DMS79 treated with DMSO at 0.1 percent for 48 hours (cell line): ENCODE measurements around the gene CD33.
"Not testable (repeated sequence)": the region's sequence is repeated elsewhere in the genome, so short reads cannot be mapped to it uniquely, and the experiment has no call there.

Experiments
- DNase-seq: peaks from one replicate; lab custom pipeline; 2025; lab: John Stamatoyannopoulos, UW

Gene CD33

DNA sequence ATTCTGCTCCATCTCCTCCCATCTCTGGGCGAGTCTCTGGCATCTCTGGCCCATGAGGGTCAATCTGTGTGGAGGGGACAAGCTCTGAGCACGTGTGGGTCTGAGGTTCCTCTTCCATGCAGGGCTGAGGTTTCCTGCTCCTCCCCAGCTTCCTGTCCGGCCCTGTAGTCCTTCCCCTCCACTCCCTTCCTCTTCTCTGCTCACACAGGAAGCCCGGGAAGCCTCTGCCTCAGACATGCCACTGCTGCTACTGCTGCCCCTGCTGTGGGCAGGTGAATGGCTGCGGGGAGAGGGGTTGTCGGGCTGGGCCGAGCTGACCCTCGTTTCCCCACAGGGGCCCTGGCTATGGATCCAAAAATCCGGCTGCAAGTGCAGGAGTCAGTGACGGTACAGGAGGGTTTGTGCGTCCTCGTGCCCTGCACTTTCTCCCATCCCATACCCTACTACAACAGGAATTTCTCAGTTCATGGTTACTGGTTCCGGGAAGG, 14.0 kb upstream of the CD33 start:
- not testable (repeated sequence) for DNase-seq

DNA sequence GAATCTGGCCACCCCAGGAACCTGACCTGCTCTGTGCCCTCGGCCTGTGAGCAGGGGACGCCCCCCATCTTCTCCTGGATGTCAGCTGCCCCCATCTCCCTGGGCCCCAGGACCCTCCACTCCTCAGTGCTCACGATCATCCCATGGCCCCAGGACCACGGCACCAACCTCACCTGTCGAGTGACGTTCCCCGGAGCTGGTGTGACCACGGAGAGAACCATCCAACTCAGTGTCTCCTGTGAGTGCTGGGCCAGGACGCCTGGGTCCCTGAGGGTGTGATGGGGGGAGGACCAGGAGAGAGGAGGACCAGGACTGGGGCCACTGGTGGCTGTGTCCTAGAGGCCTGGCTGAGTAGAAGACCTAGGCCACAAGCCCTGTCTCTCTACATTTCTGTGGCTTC, 13.0 kb upstream of the CD33 start:
- no peak for DNase-seq

DNA sequence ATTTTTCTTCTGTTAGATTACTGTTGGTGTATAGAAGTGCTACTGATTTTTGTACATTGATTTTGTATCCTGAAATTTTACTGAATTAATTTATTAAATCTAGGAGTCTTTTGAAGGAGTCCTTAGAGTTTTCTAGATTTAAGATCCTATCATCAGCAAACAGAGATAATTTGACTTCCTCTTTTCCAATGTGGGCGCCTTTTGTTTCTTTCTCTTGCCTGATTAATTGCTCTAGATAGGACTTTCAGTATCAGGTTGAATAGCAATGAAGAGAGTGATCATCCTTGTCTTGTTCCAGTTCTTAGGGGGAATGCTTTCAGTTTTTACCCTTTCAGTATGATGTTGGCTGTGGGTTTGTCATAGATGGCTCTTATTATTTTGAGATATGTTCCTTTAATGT, 5.6 kb upstream of the CD33 start:
- DNase-seq = no peak

DNA sequence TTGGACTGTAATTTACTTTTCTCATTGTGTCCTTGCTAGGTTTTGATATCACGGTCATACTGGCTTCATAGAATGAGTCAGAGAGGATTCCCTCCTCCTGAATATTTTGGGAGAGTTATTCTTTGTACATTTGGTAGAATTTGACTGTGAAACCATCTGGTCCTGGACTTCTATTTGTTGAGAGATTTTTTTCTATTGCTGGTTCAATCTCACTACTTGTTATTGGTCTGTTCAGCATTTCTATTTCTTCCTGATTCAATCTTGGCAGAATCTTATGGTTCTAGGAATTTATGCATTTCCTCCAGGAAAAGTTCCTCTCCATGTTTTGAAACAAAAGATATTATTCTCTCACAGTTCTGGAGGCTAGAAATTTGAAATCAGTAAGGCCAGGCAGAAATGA, 4.9 kb upstream of the CD33 start:
- DNase-seq = no peak

DNA sequence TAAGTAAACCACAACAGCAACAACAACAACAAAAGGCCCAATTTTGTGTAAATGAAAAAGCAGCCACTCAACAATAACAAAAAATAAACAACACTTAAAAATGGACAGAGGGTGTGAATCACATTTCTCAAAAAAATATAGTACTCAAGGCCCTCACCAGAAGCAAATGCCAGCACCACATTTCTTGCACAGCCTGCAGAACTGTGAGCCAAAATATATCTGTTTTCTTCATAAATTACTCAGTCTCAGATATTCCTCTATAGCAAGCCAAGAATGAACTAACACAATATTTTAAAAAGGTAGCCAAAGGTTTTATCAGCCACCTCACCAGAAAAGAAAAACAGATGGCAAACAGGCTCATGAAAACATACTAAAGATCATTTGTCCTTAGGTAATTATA, 3.9 kb upstream of the CD33 start:
- DNase-seq = no peak

DNA sequence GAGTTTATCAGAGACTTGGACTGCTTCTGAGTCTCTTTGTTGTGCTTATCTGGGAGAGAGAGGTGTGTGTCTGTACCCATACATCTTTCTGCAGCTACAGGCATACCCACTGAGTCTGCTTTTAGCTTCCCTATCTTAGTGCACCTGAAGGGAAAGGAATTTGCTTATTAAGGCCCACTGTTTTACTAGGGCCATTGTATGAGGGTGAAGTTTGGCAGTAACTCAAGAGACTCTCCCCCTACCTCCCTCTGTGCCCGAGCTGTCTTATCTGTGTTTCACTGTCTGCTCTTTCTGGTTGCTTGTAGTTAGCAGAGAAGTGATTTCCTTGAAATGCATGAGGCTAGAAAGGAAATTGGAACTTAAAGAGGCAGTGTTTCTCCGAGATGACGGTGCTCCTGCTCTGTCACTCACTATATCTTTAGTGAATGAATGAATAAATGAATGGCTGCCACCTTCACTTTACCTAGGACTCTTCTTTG, 678 bp upstream of the CD33 start:
- DNase-seq = no peak

DNA sequence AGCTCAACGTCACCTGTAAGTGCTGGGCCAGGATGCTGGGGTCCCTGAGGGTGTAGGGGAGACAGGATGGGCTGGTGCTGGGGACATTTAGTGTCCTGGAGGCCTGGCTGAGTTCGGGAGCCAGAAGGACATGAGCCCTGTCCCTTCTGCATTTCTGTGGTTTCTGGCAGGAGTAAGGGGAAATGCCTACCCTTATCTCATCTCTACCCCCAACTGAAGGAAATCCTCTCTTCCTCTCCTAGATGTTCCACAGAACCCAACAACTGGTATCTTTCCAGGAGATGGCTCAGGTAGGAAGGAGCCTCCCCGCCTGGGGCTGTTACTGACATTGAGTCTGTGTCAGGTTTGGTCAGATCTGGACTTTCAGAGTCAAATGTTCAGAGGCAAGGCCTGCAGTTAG, 1.2 kb downstream of the CD33 start:
- DNase-seq = no peak

DNA sequence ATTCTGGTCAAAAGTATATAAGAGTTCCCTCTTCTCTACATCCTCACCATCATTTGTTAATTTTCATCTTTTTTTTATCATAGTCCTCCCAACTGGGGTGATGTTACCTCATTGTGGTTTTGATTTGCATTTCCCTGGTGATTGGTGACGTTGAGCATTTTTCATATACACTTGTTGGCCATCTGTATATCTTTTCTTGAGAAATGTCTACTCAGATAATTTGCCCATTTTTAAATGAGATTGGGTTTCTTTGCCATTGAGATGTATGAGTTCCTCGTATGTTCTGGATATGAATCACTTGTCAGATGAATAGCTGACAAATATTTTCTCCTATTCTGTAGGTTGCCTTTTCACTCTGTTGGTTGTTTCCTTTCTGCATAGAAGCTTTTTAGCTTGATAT, 2.4 kb downstream of the CD33 start:
- no peak for DNase-seq

DNA sequence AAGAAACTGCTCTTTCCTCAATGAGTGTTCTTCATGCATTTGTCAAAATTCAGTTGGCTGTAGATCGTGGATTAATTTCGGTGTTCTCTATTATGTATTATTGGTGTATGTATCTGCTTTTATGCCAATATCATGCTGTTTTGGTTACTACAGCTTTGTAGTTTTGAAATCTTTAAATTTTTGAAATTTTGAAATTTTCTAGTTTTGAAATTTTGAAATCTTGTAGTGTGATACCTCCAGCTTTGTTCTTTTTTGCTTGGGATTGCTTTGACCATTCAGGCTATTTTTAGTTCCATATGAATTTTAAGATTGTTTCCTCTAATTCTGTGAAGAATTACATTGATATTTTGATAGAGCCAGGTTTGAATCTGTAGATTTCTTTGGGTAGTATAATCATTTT, 3.1 kb downstream of the CD33 start:
- no peak for DNase-seq

DNA sequence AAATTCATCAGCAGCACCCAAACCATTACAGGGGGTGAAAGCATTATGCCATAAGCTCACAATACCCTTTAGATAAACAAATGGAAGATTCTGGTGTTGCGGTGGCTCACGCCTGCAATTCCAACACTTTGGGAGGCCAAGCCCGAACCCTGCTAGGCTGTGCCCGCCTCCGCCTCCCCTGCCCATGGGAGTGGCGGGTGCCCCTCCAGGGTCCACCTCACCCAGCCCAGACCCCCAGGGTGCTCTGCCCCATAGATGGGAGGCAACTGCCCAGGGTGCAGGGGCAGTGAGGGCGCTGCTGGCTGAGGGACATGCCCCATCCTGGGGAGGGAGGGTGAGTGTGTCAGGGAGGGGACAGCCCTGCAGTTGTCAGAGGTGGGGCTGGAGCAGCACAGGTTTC, 16.0 kb downstream of the CD33 start:
- DNase-seq = no peak

DNA sequence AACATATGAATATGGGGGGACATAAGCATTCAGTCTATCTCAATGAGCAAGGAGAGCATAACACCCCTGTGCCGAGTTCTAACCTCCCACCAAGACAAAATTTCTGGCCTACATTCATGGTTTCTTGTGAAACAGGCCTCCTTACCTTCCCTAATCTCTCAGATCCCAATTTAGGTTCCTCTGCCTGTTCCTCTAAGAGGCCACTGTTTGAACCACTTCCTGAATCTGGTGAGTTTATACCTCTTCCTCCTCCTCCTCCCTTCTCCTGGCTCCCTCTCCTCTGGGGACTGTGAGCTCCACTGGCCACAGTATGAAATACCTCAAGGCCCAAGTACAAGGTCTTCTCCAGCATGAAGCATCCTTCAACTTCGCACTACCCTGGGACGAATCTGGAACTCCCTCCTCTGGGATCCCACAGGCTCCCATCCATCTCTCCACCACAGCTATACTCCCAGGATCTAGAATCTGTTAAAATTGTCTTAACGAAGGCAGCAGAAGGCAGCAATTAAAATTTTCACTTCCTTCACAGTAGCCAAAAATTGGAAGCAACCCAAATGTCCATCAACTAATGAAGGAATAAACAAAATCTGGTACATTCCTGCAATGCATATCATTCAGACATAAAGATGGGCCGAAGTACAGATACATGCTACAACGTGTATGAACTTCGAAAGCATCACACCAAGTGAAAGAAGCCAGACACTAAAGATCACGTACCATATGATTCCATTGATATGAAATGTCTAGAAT, 18.2 kb downstream of the CD33 start:
- DNase-seq = no peak

DNA sequence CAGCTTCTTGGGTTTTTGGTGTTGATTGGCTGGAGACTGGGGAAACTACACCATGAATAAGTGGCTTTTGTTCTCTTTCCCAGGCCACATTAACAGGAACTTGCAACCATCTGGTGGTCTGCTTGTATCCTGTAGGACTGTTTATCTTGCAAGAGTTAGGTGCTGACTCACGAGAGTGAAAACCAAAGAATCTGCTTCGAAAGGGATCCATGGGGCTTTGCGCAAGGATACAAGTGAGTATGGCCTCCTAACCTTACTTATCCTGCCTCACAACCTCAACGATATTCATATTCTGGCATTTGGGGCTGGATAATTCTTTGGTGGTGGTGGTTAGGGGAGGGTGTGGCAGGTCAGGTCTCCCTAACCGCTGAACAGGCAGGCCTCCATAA, 21.3 kb downstream of the CD33 start:
- no peak for DNase-seq

DNA sequence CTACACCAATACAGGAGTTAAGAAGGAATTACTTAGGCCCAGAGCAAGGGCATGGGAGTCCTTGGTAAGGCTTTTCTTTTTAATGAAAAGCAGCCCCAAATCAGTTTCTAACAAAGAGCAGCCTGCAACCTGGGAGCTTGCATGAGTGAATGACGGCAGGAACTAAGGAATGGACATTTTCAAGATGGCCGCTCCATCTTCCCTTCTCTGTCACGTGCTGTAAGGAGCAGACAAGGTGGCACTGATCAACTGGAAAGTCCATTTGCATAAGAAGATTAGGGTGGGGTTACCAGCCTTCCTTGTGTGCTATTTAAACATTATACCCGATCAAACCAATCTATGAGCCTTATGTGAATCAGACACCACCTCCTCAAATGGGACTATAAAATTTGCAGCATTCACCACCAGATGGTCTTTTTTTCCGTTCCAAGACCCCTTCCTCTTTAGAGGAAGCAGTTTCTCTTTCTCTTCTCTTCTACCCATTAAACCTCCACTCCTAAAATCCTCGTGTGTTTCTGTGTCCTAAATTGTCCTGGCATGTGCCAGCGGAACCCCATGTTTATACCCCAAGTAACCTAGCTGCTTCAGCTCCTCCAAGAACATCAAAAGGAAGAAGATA, 23.2 kb downstream of the CD33 start:
- no peak for DNase-seq

DNA sequence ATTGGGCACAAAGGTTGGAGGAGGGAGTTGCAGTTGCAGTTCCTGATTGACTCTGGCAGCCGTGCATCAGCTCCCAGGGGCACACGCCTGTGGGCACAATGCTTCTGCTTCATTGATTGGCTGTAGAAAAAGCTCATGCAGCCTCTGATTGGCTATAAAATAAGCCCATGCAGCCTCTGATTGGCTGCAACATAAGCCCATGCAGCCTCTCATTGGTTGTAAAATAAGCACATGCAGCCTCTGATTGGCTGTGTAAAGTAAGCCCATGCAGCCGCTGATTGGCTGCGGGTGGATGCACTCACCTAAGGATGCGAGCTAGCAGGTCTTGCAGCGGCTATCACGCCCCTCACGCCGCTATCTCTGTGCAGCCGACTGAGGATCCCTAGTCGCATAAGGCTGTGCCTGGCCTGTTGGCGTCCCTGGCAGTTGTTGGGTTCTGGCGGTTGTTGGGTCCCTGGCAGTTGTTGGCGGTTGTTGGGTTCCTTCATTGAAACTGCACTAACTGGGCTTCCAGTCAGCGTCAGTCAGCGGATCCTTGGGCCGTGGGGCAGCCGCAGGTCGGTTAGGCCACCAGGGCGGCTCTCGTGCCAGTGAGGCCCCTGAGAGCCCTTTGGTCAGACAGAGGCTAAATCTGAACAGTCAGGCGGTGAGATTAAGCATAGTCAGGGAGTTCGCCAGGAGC, 26.0 kb downstream of the CD33 start, which contains the start of gene SIGLECL1:
SIGLECL1 (plus strand) TSS at position 295 of the 682 bp plus-strand sequence. CDS start 12,993 bp downstream, outside the sequence.
- DNase-seq = no peak

DNA sequence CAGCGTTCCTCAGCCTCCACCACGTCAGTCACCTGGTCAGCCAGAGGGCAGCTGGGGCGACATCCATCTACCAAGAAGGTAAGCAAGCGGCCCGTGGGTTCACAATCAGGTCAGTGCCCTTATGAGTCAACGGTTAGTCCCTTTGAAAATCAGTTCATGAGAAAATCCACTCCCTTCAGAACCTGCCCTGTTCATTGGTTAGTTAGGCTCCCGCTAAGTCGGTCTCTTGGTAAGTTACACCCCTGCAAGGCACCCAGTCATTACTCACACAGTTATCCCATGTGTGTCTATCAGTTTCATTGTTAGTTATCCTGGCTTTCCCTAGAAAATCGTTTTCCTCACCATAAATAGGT, 26.6 kb downstream of the CD33 start:
- no peak for DNase-seq

DNA sequence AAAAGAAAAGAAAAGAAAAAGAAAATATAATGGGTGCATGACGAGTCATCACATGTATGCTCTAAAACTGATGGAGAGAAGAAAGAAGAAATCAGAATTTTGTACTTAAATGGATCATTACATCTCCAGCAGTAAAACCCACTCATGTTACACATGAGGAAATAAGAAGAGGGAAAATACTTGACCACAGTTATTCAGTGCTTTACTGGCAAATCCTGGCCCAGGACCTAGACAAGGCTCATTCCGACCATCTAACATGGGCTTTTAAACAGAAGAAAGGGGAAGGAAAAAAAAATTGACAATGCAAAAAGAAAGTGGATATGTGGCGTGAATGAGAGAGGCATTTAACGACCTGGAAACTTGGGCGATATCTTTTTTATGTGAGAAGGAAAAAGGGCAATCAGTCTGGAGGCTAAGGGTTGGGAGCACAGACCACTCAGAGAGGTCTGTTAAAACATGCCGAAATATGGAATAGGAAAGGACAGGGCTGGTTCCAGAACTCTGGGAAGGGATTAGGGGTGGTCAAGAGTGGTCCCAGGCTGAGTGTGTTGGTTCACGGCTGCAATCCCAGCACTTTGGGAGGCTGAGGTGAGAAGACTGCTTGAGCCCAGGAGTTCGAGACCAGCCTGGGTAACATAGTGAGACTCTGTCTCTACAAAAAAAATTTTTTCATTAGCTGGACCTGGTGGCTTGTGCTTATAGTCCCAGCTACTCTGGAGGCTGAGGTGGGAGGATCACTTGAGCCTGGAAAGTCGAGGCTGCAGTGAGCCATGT, 27.6 kb downstream of the CD33 start:
- DNase-seq = peak; percentile 62

DNA sequence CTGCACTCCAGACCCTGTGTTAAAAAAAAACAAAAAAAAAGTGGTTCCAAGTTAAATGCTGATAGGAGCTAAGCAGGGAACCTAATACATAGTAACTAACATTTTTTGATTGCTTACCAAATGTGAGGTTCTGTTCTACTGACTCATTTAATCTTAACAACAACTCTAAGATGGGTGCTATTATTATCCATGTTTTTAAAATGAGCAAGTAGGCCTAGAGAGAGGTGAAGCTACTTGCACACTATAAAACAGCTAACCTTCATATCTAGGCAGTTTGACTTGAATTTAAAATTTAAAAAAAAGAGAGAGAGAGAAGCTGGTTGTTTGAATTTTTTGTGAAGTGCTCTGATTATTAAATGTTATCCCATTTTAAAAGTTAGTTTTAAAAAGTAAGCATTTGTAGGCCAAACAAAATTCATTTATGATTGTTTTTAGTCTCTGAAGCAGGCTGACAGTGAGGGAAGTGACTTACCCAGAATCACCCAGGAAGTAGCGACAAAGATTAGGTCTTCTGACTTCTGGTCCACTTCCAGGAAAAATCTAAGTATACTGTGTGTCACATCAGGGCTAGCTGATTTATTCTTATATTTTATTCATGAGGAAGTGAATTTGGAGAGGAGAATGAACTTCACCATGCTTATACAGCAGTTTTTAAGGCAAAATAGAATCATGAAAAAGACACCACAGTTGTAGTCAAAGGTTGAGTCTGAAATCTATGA, 28.4 kb downstream of the CD33 start:
- no peak for DNase-seq

DNA sequence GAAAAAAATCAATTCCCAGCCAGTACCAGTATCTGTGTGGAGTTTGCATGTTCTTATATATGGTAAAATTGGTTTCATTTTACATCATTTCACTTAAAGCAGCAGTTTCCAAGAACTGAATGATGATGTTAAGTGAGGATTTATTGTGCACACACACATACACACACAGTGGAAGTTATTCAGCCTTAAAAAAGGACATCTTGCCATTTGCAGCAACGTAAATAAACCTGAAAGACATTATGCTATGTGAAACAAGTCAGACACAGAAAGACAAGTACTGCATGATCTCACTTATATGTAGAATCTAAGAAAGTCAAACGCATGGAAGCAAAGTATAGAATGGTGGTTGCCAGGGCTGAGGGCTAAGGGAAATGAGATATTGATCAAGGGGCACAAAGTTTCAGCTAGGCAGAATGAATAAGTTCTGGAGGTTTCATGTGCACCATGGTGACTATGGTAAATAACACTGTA, 31.3 kb downstream of the CD33 start:
- no peak for DNase-seq

DNA sequence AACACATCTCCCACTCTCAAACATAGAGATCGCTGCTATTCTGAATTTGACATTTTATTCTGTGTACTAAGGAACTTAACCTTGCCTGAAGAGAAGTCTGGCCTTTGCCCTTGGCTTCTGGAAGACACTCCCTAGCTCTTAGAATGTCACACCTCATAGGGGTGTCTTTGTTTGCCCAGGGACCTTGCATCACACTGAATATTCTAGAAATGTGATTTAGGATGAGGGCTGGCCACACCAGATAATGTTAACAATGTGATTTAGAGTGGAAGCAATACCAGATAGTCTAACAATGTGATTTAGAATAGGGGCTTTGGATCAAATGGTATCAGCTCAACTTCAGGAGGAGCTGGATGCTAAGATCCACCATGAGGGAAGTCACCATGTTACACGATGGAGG, 32.6 kb downstream of the CD33 start:
- DNase-seq = no peak

DNA sequence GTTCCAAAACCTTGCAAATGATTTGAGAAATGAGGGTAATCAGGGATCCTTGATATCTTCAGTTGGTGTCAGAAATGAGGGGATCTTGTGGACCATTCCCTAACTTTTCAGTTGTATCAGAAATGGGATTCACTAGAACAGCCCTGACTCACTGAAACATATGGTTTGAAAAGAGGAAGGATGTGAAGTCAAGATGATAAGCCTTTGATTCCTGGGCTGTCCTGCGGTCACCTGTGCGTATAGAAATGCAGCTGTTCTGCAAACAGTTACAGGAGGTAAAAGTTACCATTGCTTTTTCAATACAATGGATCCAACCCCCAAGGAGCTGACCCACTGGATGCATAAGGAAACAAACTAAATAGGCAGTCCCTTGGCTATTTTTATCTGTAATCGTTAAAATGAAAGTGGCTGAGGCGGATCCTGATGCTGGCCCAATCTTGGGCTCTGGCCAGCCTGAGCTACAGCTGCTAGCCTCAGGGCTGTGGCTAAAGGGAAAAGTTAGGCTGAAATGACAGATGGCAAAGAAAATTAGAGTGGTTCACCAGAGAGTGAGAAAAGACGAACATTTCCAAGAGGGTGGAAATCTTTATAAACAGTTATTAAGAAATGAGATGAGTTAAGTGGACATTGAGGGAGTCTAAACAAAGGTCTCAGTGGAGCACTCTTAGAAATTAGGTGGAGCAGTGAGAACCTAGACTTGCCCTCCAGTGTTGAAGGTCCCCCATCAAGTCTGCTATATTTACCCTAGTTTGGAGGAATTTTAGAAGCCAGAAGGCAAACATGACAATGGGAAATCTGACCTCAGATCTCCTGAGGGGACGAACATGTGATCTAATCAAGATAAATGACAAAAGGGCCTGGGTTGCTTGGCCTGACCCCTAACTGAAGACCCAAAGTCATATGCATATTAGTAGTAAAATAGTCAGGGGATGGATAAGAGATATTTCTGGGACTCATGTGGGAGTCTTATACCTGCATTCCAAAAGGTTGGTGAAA, 33.6 kb downstream of the CD33 start:
- DNase-seq = no peak
